A204.1 (cell line): ENCODE data around the gene TRIM33.
"Not testable (repeated sequence)": the region's sequence is repeated elsewhere in the genome, so short reads cannot be mapped to it uniquely, and the experiment has no call there.

Experiments
- FAIRE-seq: peaks from 2 replicates; lab custom pipeline; 2012; peaks lifted over from hg19 to GRCh38; lab: Jason Lieb, UNC

The TRIM33 gene

DNA sequence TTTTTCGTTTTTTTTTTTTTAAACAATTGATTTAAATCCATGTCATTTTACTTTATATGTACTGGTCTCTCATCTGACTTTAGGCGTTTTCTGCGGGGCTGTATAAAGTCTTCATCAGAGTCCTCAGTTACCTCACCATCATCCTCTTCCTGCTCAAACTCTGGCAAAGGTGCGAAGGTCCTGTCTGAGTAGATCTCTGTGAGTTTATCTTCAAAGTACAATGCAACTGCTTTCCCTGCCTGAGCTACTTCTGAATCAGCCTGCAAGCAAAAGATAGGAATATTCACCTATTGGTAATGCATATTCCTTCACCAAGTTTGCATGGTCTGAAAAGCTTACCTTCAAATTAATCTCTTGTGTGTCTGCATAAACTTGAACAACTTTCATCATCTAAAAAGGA lies 113.4 kb downstream of the TRIM33 start:
- FAIRE-seq, result no peak

DNA sequence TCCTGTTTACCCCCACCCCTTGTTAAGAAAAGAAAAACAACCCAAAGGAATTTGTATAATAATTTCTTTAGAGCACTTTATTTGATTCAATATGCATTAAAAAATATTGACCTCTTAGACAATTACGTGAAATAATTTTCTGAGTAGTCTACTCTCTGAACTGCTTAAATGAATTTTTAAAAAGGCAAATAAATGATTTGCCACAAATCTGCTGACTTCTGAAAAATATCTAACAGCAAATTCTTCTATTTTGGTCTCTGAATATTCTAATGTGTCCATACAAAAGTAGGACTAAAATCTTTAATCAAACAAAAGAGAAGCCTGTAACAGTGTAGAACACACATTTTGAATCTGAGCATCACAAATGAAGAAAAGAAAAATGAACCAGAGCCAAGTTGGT lies 115.1 kb downstream of the TRIM33 start:
- FAIRE-seq, result no peak

DNA sequence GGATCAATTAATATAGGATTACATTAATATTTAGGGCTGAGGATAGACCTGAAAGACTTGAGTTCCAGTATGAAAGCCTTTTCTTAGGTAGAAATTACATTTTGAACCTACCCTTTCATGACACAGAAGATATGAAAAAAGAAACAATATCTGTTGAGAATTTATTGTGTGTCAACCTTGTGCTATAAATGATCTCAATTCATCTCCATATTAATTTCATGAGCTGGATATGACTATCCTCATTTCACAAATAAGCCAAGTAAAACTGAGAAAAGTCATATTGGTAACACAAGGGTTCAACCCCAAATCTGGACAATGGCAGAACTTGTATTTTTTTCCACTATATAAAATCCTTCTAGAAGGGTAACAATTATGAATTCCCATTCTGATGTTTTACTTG lies 120.0 kb downstream of the TRIM33 start:
- no peak for FAIRE-seq

DNA sequence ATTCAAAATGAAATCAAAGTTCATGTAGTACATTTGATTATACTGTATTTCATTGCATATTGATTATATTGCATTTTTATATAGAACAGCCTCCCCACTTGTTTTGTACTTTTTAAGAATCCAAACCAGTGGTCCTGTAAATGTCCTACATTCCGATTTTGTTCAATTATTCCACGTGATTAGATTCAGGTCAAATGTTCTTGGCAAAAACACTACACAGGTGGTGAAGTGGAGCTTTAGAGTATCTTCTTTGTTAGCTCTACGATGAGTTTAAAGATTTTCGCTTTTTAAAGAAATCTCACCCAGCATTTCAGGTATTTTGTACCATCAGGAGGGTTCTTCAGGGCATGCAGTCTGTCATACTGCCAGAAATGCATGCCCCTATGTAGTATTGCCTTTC lies 120.6 kb downstream of the TRIM33 start:
- FAIRE-seq, result no peak

DNA sequence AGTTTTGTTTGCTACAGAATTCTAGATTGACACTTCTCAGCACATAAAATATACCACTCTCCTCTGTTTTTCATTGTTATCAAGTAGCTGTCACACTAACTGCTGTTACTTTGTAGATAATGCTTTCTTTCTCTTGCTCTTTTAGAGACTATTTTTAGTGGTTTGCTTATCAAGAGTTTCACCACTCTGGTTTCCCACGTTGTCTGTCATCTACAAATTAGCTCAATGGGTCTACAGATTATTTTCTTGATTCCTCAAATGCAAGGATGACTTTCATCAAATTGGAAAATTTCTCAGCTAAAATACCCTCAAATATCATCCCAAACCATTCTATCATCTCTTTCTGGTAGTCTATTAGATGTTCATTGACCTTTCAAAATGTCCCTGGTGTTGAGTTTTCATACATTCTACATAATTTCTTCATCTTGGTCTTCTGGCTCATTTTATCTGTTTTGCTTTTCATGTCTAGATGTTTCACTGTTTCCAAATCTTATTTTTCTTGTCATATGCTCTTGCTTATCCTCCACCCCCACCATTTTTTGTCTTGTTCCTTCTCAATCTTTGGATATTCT lies 122.5 kb downstream of the TRIM33 start:
- FAIRE-seq, result no peak

DNA sequence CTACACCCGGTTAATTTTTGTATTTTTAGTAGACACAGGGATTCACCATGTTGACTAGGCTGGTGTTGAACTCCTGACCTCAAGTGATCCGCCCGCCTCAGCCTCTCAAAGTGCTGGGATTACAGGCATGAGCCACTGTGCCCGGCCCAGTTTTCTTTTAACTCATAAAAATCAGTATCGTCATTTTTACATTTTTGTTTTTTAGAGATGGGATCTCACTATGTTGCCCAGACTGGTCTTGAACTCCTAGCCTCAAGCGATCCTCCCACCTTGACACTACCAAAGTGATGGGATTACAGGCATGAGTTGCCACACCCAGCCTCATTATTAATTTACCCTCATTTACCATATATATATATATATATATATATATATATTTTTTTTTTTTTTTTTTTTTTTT lies 123.4 kb downstream of the TRIM33 start:
- FAIRE-seq, result not testable (repeated sequence)

DNA sequence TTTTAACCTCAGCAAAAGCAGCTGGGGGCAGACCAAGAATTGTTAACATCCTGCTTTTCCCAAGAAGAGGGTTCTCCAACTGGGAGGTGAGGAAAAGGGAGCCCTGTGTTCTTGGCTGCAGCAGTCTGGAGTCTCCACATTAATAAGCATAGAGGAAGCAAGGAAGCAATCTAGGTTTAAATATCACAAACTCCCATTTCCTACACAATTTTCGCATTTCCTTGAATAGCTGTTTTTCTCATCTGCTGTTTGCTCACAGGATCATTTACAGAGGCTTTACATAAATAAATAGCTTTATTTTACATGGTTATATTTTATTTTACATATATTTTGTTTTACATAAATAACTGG lies 124.0 kb downstream of the TRIM33 start:
- FAIRE-seq, result no peak

DNA sequence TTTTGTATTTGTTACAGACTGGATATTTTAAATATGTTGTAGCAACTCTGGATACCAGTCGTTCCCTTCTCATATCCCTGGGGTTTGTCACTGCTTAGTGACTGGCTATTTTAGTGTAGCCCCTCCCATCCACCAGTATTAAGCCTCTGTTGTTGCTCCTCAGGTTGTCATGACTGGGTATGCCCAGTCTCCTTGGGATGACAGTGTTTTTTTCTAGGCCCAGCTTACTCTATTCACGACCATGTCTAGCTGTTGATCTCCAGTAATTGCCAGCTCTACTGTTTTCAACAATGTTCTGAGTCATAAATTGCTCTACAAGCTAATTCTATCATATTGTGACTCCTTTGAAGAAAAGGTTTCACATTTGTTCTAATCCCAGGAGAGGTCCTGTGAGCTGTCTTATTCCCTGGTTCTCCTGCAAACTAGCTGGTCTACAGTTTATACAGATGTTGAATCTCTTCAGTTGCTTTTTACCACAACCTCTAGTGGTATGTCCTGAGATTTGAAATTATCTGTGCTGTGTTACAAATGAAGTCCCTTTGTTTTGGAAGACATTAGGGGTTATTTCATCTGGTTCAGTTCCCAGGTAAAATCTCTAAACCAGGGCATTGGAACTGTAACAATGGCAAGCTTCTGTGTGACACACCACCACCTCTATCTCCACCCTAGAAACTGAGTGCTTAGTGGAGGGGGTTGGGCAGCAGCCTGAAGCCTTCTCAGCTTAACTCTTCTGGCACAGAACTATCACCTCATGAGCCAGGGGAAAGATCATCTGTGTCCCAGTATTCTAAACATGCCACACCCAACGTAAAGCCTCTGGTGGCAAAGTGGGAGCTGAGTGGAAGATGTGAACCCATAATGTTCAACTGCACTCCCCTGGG lies 124.6 kb downstream of the TRIM33 start:
- FAIRE-seq, result no peak

DNA sequence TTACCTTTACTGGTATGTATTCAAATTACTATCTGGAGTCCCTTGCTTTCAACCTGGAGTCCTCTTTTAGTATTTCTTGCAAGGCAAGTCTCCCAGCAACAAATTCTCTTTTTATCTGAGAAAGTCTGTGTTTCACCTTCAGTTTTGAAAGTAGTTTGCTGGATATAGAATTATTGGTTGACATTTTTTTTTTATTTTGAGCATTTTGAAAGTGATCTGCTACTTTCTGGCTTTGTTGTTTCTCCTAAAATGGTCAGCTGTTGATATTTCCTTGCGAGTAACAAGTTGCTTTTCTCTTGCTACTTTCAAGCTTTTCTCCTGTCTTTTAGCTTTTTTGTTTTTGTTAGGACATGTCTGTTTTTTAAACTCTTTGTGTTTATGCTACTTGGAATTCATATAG lies 126.1 kb downstream of the TRIM33 start:
- FAIRE-seq, result no peak

DNA sequence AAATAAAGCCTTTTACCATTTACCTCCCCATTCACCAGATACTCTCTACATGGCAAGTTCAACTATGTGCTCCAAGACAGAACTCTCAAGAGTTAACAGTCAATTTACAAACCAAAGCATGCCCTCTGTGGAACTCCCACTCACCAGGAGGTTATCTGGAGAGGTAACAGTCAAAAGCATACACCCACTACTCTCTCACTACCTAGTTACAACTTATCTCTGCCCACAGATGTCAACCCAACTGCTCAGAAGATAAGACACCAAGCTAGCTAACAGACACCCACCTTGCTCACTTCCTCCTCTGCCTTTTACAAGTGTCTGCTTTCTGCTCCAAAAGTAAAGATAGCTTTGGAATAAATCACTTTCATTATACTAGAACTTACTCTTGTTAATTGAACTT lies 131.0 kb downstream of the TRIM33 start:
- FAIRE-seq, result no peak

DNA sequence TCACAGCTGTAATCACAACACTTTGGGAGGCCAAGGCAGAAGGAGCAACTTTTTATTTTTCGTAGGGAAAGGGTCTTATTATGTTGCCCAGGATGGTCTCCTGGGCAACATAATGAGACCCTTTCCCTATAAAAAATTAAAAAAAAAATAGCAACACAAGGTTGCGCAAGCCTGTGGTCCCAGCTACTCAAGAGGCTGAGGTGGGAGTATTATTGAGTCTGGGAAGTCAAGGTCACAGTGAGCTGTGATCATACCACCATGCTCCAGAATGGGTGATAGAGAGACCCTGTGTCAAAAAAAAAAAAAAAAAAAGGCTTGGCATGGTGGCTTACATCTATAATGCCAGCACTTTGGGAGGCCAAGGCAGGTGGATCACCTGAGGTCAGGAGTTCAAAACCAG lies 131.6 kb downstream of the TRIM33 start:
- FAIRE-seq, result no peak

DNA sequence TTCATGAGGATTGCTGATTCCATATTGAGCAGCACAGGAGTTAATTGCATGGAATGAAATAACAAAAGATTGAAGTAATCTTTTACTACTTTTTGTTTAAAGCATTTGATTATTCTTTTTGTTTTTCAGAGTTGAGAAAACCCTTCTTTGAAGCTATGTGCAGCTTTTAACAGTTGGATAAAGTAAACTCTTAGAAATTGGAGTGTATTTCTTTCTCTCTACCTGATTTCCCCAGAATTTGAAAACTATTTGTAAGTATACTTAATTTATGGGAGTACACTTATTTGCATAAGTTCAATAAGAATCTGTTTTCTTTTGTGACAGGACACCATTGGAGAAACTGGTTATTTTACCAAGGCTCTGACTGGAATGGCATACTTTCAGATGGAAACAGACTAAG lies 133.6 kb downstream of the TRIM33 start:
- FAIRE-seq, result no peak

DNA sequence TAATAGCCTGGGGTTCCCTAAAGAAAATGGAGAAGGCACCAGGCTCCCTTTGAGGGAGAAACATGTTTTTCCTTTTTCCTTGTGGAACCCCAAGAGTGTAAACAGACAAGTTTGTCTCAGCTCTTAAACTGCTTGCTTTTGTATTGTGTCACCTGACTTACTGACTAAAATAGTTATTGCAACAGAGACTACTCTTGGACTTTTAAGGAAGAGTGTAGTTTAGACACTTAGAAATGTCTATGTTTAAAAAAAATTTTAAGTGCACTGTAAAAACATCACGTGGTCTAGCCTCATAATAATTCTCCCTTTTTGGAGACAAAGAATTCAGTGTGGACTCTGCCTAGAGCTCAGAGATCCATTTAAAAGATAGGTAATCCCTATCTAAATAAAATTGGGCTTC lies 141.1 kb downstream of the TRIM33 start:
- FAIRE-seq, result no peak

DNA sequence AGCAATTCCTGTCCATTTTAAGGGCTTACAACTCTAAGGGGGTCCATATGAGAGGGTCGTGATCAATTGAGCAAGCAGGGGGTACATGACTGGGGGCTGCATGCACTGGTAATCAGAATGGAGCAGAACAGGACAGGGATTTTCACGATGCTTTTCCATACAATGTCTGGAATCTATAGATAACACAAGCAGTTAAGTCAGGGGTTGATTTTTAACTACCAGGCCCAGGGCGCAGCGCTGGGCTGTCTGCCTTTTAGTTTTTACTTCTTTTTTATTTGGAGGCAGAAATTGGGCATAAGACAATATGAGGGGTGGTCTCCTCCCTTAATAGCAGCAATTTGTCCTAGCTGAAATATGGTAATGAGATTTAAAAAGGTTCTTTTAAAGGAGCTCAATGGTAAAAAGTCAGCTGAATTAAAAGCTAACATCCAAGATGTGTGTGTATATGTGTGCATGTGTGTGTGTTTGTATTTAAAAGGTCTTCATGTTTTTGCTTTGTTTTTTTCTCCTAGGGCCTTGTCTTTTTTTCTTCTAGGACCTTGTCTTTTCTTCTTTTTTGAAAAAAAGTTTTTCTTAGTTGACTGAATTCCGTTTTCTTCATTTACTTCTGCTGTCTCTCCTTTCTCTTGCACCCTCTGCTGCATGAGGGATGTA lies 141.6 kb downstream of the TRIM33 start:
- FAIRE-seq, result not testable (repeated sequence)

DNA sequence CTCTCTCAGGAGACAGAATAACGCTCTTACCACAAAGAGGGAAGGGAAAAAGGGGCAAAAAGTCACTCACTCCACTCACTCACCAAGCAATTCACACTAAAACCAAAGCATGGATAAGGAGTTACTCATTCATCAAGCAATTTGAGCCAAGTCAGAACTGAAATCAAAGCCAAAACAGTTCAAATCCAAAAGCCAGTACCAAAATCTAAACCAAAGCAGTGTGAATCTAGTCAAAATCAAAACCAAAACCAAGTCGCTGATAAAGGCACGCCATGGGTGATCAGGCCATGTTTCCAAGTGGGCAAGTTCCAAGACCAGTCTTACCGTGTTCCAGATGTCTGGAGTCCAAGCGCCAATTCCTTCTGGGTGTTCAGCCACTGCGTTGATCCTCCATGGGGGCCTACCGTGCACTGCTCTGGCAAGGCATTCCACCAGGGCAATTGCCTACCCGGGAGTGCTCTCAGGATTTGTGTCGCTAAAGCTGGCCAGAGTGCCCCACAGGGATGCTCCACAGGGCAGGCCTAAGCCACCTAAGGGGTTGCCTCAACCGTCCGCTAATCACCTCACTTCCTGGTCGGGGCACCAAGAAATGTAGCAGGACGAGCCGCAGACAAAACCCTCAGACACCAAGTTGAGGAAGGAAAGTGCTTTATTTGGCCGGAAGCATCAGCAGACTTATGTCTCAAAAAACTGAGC lies 142.3 kb downstream of the TRIM33 start:
- no peak for FAIRE-seq

DNA sequence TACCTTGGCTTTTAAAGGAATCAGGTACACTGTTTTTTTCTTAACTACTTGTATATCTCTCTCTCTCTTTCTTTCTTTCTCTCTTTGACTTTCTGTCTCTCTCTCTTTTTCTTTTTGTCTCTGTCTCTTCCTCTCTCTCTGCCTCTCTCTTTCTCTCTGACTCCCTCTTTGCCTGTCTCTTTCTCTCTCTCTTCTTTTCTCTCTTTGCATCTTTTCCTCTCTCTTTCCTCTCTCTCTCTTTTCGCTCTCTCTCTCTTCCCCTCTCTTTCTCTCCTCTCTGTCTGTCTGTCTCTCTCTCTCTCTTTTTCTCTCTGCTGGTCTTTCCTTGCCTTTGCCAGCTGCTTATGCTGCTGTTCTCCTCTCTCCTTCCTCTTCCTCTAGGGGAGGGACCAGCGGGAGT lies 143.2 kb downstream of the TRIM33 start:
- no peak for FAIRE-seq

DNA sequence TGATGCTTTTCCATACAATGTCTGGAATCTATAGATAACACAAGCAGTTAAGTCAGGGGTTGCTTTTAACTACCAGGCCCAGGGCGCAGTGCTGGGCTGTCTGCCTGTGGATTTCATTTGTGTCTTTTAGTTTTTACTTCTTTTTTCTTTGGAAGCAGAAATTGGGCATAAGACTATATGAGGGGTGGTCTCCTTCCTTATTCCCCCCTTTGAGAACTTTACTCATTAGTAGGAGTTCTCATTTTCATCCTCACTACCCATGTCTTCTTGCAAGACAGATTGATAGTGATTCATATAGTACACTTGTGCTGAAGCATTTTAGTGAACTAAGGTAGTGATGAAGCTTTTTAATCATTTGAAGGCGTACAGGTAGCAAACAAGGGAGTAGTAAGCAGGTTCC lies 147.8 kb downstream of the TRIM33 start:
- FAIRE-seq, result not testable (repeated sequence)

DNA sequence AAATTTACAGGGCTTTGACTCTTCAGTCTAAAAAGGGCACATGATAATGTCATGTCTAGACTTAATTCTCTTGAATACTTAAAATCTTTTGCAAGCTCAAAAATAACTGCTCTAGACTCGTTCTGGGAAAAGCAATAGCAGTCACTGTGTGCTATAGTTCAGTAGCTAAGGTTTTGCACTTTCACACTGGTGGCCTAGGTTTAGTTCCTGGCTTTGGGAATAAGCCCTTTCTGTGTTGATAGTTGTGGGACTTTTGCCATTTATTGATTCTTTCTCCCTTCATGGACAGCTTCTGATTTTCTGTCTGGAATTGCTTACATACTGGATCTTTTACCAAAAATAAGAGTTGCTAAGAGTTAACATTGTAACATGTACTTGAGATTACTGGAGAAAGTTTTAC lies 151.2 kb downstream of the TRIM33 start:
- no peak for FAIRE-seq

DNA sequence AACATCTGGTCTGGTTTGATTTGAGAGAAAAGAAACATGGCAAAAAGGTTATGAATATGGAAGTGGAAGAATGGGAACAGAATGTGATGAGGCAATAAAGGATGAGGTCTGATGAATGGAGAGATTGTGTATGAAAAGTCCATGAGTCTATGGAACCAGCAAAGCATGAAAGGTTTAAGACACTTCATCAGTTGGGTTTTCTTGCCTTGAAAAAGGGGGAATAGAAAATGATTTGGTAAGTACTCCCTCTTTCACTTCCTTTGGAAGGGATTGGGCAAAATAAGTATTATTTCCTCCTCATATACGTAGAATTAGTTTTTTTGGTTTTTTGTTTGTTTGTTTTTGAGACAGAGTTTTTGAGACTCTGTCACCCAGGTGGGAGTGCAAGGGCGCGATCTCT lies 155.8 kb downstream of the TRIM33 start:
- FAIRE-seq, result no peak

DNA sequence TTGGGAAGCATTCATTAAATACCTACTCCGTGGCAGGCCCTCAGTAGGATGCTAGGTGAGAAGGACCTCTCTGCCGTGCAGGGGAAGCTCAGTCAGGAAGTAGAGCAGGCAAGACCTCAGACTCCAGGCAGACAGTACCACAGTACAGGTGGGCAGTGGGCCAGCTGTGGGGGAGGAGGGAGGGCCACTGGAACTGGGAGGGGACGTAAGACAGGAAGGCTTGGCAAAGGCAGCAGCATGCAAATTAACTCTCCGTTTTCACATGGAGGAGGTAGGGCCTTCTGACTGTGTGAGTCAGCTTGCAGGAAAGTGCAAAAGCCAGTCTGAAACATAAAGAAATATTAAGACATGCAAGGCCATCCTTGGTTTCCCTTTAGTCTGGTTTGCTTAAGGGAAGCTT lies 157.7 kb downstream of the TRIM33 start:
- no peak for FAIRE-seq

DNA sequence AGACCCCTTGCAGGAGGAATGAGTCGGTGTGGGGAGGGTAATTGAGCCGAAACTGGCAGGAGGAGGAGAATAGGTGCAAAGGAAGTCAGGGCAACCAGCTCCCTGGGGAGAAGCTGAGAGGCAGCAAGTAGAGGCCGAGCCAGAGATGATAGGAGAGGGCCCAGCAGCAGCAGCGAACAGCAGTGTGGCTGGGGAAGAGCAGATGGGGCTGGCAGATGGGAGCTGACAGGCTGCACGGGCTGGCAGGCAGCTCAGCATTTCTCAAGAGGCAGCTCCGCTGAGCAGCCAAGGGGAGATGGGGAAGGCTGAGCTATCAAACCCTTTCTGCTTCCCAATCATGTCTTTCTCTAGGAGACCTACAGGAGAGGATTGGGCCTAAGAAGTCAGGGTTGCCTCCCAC lies 158.2 kb downstream of the TRIM33 start:
- no peak for FAIRE-seq

DNA sequence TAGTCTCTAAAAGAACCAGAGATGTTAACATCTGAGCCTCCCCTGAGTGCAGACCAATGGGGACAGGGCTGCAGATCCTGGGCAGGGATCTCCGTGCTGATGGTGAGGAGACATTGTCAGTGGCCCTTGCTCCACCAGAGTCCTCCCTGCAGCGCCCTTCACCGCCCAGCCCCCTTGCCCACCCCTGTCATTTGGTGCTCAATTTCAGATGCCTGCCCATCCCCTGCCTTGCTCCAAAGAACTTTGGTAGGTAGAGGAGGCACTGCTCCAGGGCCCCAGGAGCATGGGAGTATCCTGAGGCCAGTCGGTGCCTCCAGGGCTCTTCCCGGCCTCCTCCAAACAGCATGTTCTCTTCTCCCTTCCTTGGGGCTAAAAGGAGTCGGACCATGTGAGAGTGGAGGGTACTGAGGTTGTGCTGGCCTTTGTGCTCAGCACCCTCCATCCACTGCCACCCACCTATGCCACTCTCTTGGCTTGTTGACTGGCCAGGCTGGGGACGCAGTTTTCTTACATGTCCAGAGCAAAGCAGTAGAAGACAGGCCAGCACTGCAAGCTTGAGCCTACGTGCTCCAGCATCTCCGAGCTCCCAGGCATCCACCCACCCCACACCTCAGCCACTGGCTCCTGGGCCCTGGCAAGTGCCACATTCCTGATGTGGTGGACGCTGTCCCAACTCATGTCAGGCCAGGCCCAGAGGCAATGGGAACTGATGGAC lies 160.1 kb downstream of the TRIM33 start:
- no peak for FAIRE-seq
